Measurements from ENCODE around the gene CHN1.

The CHN1 gene

GRCh38 chr2:174794851-174795374 lies 210.3 kb downstream of the CHN1 start:
- H3K27ac ChIP-seq, result no peak overlapping the region

DNA sequence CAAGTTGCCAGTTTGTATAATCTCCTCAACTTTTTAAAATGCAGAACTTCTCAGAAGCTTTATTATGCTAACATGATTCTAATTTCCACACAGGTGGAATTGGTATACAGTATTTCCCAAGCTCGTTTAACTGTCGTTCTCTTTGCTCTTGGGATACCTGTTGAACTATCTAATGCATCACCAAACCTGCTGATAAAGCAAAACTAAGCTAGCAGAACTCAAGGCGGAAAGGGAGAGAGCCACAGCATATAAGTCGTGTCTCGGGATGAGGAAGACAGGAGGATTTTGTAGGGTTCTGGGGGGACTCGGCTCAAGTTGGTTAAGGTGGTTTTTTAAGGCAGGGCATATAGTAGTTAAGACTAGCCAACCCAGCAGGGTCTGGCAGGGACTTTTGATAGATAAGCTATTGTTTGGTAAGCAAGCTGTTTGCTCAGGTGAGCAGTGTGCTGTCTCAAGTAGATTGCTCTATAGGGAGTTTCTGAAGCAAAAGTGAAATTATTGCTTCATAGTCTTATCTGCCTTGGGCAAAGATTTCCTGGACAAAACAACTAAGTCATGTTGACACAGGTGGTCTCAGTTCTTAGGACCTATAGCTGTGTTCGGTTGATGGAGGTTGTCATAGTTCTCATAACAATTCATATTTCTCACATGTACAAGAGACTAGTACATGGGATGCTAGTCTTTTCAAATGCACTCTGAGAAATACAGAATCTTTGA lies 212.7 kb downstream of the CHN1 start:
- TF ChIP-seq ZFX (IDR thresholded peaks at IDR 0.05; ENCODE audit: borderline replicate concordance), result no peak
- TF ChIP-seq, protein P1, sequence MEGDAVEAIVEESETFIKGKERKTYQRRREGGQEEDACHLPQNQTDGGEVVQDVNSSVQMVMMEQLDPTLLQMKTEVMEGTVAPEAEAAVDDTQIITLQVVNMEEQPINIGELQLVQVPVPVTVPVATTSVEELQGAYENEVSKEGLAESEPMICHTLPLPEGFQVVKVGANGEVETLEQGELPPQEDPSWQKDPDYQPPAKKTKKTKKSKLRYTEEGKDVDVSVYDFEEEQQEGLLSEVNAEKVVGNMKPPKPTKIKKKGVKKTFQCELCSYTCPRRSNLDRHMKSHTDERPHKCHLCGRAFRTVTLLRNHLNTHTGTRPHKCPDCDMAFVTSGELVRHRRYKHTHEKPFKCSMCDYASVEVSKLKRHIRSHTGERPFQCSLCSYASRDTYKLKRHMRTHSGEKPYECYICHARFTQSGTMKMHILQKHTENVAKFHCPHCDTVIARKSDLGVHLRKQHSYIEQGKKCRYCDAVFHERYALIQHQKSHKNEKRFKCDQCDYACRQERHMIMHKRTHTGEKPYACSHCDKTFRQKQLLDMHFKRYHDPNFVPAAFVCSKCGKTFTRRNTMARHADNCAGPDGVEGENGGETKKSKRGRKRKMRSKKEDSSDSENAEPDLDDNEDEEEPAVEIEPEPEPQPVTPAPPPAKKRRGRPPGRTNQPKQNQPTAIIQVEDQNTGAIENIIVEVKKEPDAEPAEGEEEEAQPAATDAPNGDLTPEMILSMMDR (IDR thresholded peaks at IDR 0.05), result no peak
- no peak overlapping the region for H3K27ac ChIP-seq

More at GRCh38 chr2:174794851-174795374, 210.3 kb downstream of the CHN1 start:
- TF ChIP-seq, protein P1 (IDR thresholded peaks at IDR 0.05), result no peak
- no peak for TF ChIP-seq ZFX (IDR thresholded peaks at IDR 0.05; ENCODE audit: borderline replicate concordance)

DNA sequence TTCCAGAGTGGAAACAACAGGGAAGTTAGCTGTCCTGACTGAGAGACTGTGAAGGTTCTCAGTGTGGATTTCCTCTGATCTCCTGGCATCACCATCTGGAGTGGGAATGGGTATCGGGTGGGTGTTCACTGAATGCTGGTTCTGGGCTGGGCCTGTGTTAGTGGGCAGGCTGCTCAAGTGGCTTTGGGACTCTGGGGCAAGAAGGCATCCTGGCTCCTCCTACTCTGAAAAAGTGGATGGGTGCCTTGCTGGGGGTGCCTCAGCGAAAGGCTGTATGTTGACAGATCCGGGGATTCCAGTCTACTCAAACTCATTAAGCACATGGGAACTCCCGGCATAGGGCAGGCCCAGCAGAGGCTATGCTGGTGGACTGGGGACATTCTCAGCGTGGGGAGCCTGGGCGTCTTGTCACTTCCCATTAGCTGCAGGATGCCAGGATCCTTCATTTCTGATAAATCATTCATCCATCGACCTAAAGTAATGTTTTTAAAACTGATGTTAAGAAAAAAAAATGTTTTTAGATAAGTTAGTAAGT lies 213.4 kb downstream of the CHN1 start:
- H3K27ac ChIP-seq, result no peak overlapping the region
- TF ChIP-seq, protein P1 (IDR thresholded peaks at IDR 0.05), result no peak
- TF ChIP-seq ZFX (IDR thresholded peaks at IDR 0.05; ENCODE audit: borderline replicate concordance), result no peak

DNA sequence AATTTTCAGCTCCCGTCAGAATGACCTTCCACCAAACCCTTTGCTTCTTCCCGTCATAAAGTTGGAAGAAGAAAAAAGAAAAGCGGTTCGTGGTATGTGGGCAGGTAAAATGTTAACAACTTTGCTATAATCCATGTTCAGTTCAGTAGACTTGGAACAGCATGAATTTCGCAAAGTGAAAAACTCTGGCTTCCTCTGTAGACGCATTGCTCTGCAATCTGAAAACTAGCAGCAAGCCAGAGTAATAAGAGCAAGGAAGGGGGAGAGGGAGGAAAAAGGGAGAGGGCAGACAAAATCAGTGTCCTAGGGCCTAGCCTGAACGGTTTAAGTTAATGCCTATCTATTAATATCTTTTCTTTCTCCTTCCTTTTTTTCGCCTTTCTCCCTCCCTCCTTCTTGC lies 214.2 kb downstream of the CHN1 start:
- TF ChIP-seq, protein P1 (IDR thresholded peaks at IDR 0.05), result no peak
- TF ChIP-seq ZFX (IDR thresholded peaks at IDR 0.05; ENCODE audit: borderline replicate concordance), result no peak
- H3K27ac ChIP-seq, result no peak overlapping the region

DNA sequence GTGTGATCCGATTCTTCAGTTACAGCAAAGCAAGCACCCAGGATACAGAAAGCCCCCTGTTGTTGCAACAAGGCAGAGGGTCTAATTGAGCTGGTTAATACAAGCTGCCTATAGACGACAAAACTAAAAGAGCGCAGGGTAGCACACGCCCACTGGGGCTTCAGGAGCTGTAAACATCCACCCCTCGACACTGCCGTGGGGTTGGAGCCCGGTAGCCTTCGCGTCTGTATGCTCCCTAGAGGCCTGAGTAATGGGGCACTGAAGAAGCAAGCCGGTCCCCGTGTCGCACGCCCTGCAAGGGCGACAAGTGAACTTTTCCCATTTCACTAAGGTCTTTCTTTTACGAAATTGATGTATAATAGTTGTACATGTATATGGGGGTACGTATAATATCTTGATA lies 216.2 kb downstream of the CHN1 start:
- no peak overlapping the region for H3K27ac ChIP-seq
- TF ChIP-seq, protein P1 (IDR thresholded peaks at IDR 0.05), result no peak
- TF ChIP-seq ZFX (IDR thresholded peaks at IDR 0.05; ENCODE audit: borderline replicate concordance), result no peak

- no peak for TF ChIP-seq ZFX (IDR thresholded peaks at IDR 0.05; ENCODE audit: borderline replicate concordance)
- TF ChIP-seq, protein P1 (IDR thresholded peaks at IDR 0.05), result no peak
- H3K27ac ChIP-seq, result no peak overlapping the region
Measured at GRCh38 chr2:174788291-174788929, 216.8 kb downstream of the CHN1 start.

All from 22Rv1 (cell line).